ENCODE data around the gene TM4SF20.

- TF ChIP-seq SP1 (IDR thresholded peaks at IDR 0.05) (peak; percentile 22), HNF4G (IDR thresholded peaks at IDR 0.05) (no peak), RXRA (IDR thresholded peaks at IDR 0.05) (peak in 1 of 2 donors; percentile 4), RAD21 (IDR thresholded peaks at IDR 0.05) (no peak)
- TF ChIP-seq, protein P1, sequence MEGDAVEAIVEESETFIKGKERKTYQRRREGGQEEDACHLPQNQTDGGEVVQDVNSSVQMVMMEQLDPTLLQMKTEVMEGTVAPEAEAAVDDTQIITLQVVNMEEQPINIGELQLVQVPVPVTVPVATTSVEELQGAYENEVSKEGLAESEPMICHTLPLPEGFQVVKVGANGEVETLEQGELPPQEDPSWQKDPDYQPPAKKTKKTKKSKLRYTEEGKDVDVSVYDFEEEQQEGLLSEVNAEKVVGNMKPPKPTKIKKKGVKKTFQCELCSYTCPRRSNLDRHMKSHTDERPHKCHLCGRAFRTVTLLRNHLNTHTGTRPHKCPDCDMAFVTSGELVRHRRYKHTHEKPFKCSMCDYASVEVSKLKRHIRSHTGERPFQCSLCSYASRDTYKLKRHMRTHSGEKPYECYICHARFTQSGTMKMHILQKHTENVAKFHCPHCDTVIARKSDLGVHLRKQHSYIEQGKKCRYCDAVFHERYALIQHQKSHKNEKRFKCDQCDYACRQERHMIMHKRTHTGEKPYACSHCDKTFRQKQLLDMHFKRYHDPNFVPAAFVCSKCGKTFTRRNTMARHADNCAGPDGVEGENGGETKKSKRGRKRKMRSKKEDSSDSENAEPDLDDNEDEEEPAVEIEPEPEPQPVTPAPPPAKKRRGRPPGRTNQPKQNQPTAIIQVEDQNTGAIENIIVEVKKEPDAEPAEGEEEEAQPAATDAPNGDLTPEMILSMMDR (IDR thresholded peaks at IDR 0.05; ENCODE audit: low read depth, low read length, missing input control): no peak
- TF ChIP-seq, protein P2, sequence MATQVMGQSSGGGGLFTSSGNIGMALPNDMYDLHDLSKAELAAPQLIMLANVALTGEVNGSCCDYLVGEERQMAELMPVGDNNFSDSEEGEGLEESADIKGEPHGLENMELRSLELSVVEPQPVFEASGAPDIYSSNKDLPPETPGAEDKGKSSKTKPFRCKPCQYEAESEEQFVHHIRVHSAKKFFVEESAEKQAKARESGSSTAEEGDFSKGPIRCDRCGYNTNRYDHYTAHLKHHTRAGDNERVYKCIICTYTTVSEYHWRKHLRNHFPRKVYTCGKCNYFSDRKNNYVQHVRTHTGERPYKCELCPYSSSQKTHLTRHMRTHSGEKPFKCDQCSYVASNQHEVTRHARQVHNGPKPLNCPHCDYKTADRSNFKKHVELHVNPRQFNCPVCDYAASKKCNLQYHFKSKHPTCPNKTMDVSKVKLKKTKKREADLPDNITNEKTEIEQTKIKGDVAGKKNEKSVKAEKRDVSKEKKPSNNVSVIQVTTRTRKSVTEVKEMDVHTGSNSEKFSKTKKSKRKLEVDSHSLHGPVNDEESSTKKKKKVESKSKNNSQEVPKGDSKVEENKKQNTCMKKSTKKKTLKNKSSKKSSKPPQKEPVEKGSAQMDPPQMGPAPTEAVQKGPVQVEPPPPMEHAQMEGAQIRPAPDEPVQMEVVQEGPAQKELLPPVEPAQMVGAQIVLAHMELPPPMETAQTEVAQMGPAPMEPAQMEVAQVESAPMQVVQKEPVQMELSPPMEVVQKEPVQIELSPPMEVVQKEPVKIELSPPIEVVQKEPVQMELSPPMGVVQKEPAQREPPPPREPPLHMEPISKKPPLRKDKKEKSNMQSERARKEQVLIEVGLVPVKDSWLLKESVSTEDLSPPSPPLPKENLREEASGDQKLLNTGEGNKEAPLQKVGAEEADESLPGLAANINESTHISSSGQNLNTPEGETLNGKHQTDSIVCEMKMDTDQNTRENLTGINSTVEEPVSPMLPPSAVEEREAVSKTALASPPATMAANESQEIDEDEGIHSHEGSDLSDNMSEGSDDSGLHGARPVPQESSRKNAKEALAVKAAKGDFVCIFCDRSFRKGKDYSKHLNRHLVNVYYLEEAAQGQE (IDR thresholded peaks at IDR 0.05): no peak
These were observed 40.0 kb downstream of the TM4SF20 start for GRCh38 chr2:227339098-227339599.
